Mucosa of stomach (tissue), 1 donor: ENCODE measurements around the gene RAB3IP.

ENCODE experiments used
- H3K27me3 ChIP-seq: one replicate; pipeline ENCODE4 v1.7.0; 2013; ENCODE audit warnings: mild to moderate bottlenecking, low read length; ENCODE audit not compliant: control insufficient read depth, insufficient read depth
- H3K36me3 ChIP-seq: one replicate; pipeline ENCODE4 v1.7.0; 2013; ENCODE audit warnings: low read length; ENCODE audit not compliant: control insufficient read depth, insufficient read depth
- H3K4me1 ChIP-seq: one replicate; pipeline ENCODE4 v1.7.0; 2013; ENCODE audit warnings: mild to moderate bottlenecking, low read length; ENCODE audit not compliant: control insufficient read depth, insufficient read depth
- H3K4me3 ChIP-seq: one replicate; pipeline ENCODE4 v1.7.0; 2013; ENCODE audit warnings: low read length
- H3K9ac ChIP-seq: one replicate; pipeline ENCODE4 v1.7.0; 2013; ENCODE audit warnings: mild to moderate bottlenecking, low read length, moderate library complexity
- H3K9me3 ChIP-seq: one replicate; pipeline ENCODE4 v1.7.0; 2013; ENCODE audit warnings: mild to moderate bottlenecking, low read length, moderate library complexity; ENCODE audit not compliant: control insufficient read depth
- donor health status: Pancreatic carcinoma.

The RAB3IP gene

GRCh38 chr12:69824028-69824427 is 85.4 kb downstream of the RAB3IP start:
- Histone ChIP-seq H3K9me3 (no peaks in the 10 kb centered on the region), H3K27me3 (no peaks in the 10 kb centered on the region), H3K36me3 (no peaks in the 10 kb centered on the region), H3K9ac (no peak overlapping the region), H3K4me1 (peaks cover 12% of the 10 kb centered on the region), H3K4me3 (no peak overlapping the region)

- no peak within 1 kb of the TSS for H3K9ac ChIP-seq
- H3K27me3 ChIP-seq: no peaks in the 10 kb centered on the region
- no peaks in the 10 kb centered on the region for H3K9me3 ChIP-seq
- H3K4me3 ChIP-seq: no peak within 1 kb of the TSS
- no peaks in the 10 kb centered on the region for H3K36me3 ChIP-seq
- H3K4me1 ChIP-seq: peaks cover 12% of the 10 kb centered on the region
Measured at GRCh38 chr12:69824966-69825560, 86.4 kb downstream of the RAB3IP start, which contains the start of gene MYRFL. Gene MYRFL (plus strand): TSS chr12:69825227. CDS start chr12:69825518, 291 bp downstream.

DNA sequence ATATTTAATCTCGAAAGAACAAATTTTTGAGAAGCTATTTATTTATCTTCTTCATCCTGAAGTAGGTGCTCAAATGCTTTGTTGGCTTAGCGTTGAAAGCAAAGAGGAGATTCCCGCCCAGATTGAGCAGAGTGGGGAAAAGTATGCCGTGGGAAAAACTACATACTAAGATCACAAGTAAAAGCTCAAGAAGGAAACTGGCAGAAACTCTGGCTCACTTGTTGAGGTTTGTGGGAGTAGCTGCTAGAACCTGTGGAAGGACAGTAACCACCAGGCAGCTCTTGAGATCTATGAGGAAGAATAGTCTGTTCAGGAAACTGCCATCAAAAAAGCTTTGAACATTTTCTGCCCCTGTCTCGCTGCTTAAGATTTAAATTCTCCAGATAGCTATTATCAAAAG is 90.2 kb downstream of the RAB3IP start:
- Histone ChIP-seq H3K4me1 (no peaks in the 10 kb centered on the region), H3K4me3 (no peak overlapping the region), H3K9ac (no peak overlapping the region), H3K27me3 (no peaks in the 10 kb centered on the region), H3K36me3 (no peaks in the 10 kb centered on the region), H3K9me3 (no peaks in the 10 kb centered on the region)

DNA sequence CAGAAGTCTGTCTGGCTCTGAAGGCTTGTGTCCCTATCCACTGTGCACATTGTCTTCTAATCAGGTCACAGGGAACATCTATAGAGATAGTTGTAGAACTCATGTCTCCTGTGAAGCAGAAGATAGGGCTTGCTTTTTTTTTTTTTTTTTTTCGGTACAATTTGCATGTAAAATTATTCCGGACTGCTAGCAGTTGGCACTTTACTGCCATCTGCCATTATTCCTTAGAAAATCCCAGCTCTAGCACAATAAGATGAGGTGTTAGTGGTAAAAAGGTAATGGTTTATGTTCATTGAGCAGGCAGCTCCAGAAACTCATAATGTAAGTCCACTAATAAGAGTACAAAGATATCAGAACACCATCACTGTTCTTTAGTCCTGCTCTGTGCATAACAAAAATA is 95.0 kb downstream of the RAB3IP start:
- no peak overlapping the region for H3K9ac ChIP-seq
- no peaks in the 10 kb centered on the region for H3K36me3 ChIP-seq
- no peaks in the 10 kb centered on the region for H3K9me3 ChIP-seq
- no peaks in the 10 kb centered on the region for H3K27me3 ChIP-seq
- H3K4me1 ChIP-seq: peaks cover 13% of the 10 kb centered on the region
- H3K4me3 ChIP-seq: no peak overlapping the region

- no peak overlapping the region for H3K4me3 ChIP-seq
- no peak overlapping the region for H3K9ac ChIP-seq
- H3K27me3 ChIP-seq: no peaks in the 10 kb centered on the region
- H3K9me3 ChIP-seq: no peaks in the 10 kb centered on the region
- no peaks in the 10 kb centered on the region for H3K36me3 ChIP-seq
- H3K4me1 ChIP-seq: peaks cover 13% of the 10 kb centered on the region
Measured at GRCh38 chr12:69834147-69834546, 95.5 kb downstream of the RAB3IP start.

DNA sequence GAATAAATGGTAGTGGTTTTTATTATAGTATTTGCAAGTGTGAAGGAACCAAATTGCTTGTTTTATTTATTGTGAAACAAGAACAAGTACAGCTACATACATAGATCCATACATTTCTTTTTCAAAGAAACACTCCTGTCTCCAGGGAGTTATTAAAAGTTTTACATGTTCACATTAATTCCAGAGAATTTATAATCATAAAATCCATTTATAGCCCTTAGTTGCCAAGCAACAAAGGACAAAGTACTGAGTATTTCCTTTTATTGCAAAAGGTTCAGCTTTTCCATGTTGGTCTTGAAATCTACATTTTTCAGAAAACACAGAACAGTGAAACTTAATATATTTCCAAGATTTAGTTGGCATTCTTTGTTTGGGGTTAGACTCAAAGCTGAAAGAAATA is 95.9 kb downstream of the RAB3IP start:
- Histone ChIP-seq H3K4me3 (no peak overlapping the region), H3K36me3 (no peaks in the 10 kb centered on the region), H3K9ac (no peak overlapping the region), H3K4me1 (peaks cover 13% of the 10 kb centered on the region), H3K9me3 (no peaks in the 10 kb centered on the region), H3K27me3 (no peaks in the 10 kb centered on the region)

GRCh38 chr12:69835081-69835480 is 96.4 kb downstream of the RAB3IP start:
- Histone ChIP-seq H3K4me3 (no peak overlapping the region), H3K9ac (no peak overlapping the region), H3K36me3 (no peaks in the 10 kb centered on the region), H3K4me1 (peaks cover 13% of the 10 kb centered on the region), H3K9me3 (no peaks in the 10 kb centered on the region), H3K27me3 (no peaks in the 10 kb centered on the region)

GRCh38 chr12:69836015-69836414 is 97.4 kb downstream of the RAB3IP start:
- Histone ChIP-seq H3K27me3 (no peaks in the 10 kb centered on the region), H3K36me3 (no peaks in the 10 kb centered on the region), H3K4me1 (peaks cover 13% of the 10 kb centered on the region), H3K4me3 (no peak overlapping the region), H3K9ac (no peak overlapping the region), H3K9me3 (no peaks in the 10 kb centered on the region)

DNA sequence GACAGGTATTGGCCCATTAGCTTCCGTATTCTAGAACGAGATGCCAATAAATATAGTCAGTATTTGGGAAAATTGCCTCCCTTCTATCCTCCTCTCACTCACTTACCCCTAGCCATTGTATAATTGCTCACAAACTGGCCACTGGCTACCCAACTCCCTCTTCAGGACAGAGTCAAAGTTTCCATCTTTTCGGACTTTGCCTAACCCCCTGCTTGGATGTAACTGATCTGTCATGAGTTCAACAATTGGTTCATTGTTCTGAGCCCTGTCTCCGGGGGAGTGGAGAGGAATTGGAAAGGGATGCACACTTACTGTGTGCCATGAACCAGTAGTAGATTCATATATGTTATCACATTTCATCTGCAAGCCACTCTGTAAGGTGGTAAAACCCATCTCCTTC is 98.5 kb downstream of the RAB3IP start:
- H3K36me3 ChIP-seq: no peaks in the 10 kb centered on the region
- no peak overlapping the region for H3K9ac ChIP-seq
- no peaks in the 10 kb centered on the region for H3K27me3 ChIP-seq
- H3K4me3 ChIP-seq: no peak overlapping the region
- no peaks in the 10 kb centered on the region for H3K9me3 ChIP-seq
- peaks cover 13% of the 10 kb centered on the region for H3K4me1 ChIP-seq

- H3K9me3 ChIP-seq: no peaks in the 10 kb centered on the region
- no peaks in the 10 kb centered on the region for H3K36me3 ChIP-seq
- H3K9ac ChIP-seq: no peak overlapping the region
- no peak overlapping the region for H3K4me3 ChIP-seq
- H3K27me3 ChIP-seq: no peaks in the 10 kb centered on the region
- H3K4me1 ChIP-seq: peaks cover 13% of the 10 kb centered on the region
Measured at GRCh38 chr12:69837657-69838415, 99.2 kb downstream of the RAB3IP start.

- H3K36me3 ChIP-seq: no peaks in the 10 kb centered on the region
- H3K27me3 ChIP-seq: no peaks in the 10 kb centered on the region
- H3K4me1 ChIP-seq: peaks cover 13% of the 10 kb centered on the region
- no peak overlapping the region for H3K9ac ChIP-seq
- H3K4me3 ChIP-seq: no peak overlapping the region
- no peaks in the 10 kb centered on the region for H3K9me3 ChIP-seq
Measured at GRCh38 chr12:69840727-69841126, 102.1 kb downstream of the RAB3IP start.

GRCh38 chr12:69843608-69844007 is 104.9 kb downstream of the RAB3IP start:
- no peak overlapping the region for H3K4me3 ChIP-seq
- no peaks in the 10 kb centered on the region for H3K27me3 ChIP-seq

More at GRCh38 chr12:69843608-69844007, 104.9 kb downstream of the RAB3IP start:
- H3K9ac ChIP-seq: no peak overlapping the region
- no peaks in the 10 kb centered on the region for H3K36me3 ChIP-seq
- H3K4me1 ChIP-seq: no peaks in the 10 kb centered on the region
- no peaks in the 10 kb centered on the region for H3K9me3 ChIP-seq
